Fibroblast of lung (primary cell): ENCODE data around the gene RASSF1. TPM values are rescaled to one million over a fixed set of nuclear protein-coding genes. Genes with fewer than 3 reads are reported as not detected.

Source experiments
- DNase-seq, 2 donors: peaks; one replicate each; pipeline versions ENCODE4 v3.0.0 to v3.0.0-alpha.2; 2010; ENCODE audit warnings: low read depth in 2 of 2
- H2AFZ ChIP-seq: 2 replicates; pipeline ENCODE4 v1.5.1; 2012; ENCODE audit warnings: low read length, control low read depth, inconsistent platforms
- H3K27ac ChIP-seq: 2 replicates; pipeline ENCODE4 v1.5.1; 2011; ENCODE audit warnings: low read length, control low read depth; ENCODE audit not compliant: insufficient read depth
- H3K27me3 ChIP-seq: 2 replicates; pipeline ENCODE4 v1.5.1; 2011; ENCODE audit warnings: mild to moderate bottlenecking, low read length; ENCODE audit not compliant: control insufficient read depth, insufficient read depth
- H3K36me3 ChIP-seq: 2 replicates; pipeline ENCODE4 v1.5.1; 2011; ENCODE audit warnings: low read length; ENCODE audit not compliant: control insufficient read depth, insufficient read depth
- H3K4me1 ChIP-seq: 2 replicates; pipeline ENCODE4 v1.5.1; 2011; ENCODE audit warnings: low read length; ENCODE audit not compliant: control insufficient read depth, insufficient read depth; ENCODE audit errors: extremely low read depth
- H3K4me2 ChIP-seq: 2 replicates; pipeline ENCODE4 v1.5.1; 2011; ENCODE audit warnings: low read length, control low read depth; ENCODE audit not compliant: insufficient read depth; ENCODE audit errors: extremely low read depth
- H3K4me3 ChIP-seq, 4 experiments: fragments of 200-600 bp in 1 of 4; sonication (generic) in 1 of 4; replicated peaks in 1 of 4; 2 replicates each; pipeline ENCODE4 v1.5.1; 2011 to 2016; ENCODE audit warnings: low read length in 4 of 4, low read depth in 3 of 4, mild to moderate bottlenecking in 3 of 4, control low read depth in 2 of 4, inconsistent platforms in 1 of 4, mixed read lengths in 1 of 4; ENCODE audit not compliant: insufficient read depth in 1 of 4; ENCODE audit errors: control extremely low read depth in 1 of 4
- H3K79me2 ChIP-seq: 2 replicates; pipeline ENCODE4 v1.5.1; 2012; ENCODE audit warnings: mild to moderate bottlenecking, low read length, inconsistent platforms; ENCODE audit not compliant: control insufficient read depth, insufficient read depth
- H3K9ac ChIP-seq: 2 replicates; pipeline ENCODE4 v1.5.1; 2011; ENCODE audit warnings: mild to moderate bottlenecking, low read length, control low read depth; ENCODE audit not compliant: insufficient read depth
- H3K9me3 ChIP-seq: 2 replicates; pipeline ENCODE4 v1.5.1; 2012; ENCODE audit warnings: low read depth, low read length; ENCODE audit not compliant: control insufficient read depth, insufficient read depth
- H4K20me1 ChIP-seq: 2 replicates; pipeline ENCODE4 v1.5.1; 2011; ENCODE audit warnings: low read length; ENCODE audit not compliant: control insufficient read depth, insufficient read depth; ENCODE audit errors: extremely low read depth
- CTCF ChIP-seq, 2 donors: IDR thresholded peaks in 1 of 2; conservative IDR thresholded peaks in 1 of 2; 1 replicate in 1 of 2; 2 replicates in 1 of 2; pipeline ENCODE4 v1.5.1; 2011 to 2012; ENCODE audit warnings: low read length in 2 of 2, control low read depth in 1 of 2, inconsistent platforms in 1 of 2, low read depth in 1 of 2, mild to moderate bottlenecking in 1 of 2
- EZH2 ChIP-seq: IDR thresholded peaks from 2 replicates; pipeline ENCODE4 v1.5.1; 2012; ENCODE audit warnings: low read length, control low read depth, mild to moderate bottlenecking; ENCODE audit errors: missing control alignments
- polyA plus RNA-seq, 2 donors: library from polyadenylated mRNA; depleted of rRNA in 1 of 2; stranded (reverse) in 1 of 2; unstranded in 1 of 2; fragments of >200 nt; gene quantifications; 2 replicates each; pipeline ENCODE4 v1.2.1, GENCODE V29; 2011 to 2012; ENCODE audit warnings: missing spikeins in 1 of 2
- total RNA-seq: library from RNA; depleted of rRNA; stranded (reverse); fragments of >200 nt; gene quantifications from 2 replicates; pipeline ENCODE4 v1.2.1, GENCODE V29; 2014

The RASSF1 gene
- total and polyA plus RNA-seq, 2 donors (not counting 1 experiment from before 2014, with no cell fraction given) = 32.4 to 41.7 TPM

- no peak overlapping the region for H3K9ac ChIP-seq
These were observed 43.3 kb downstream of the RASSF1 start for GRCh38 chr3:50297384-50297775.

GRCh38 chr3:50296721-50297383, 43.8 kb downstream of the RASSF1 start:
- no peak overlapping the region for H3K4me3 ChIP-seq
- DNase-seq = no peak
- H3K27me3 ChIP-seq = no peaks in the 10 kb centered on the region
- TF ChIP-seq CTCF (conservative IDR thresholded peaks at IDR 0.05 in 1 of 2, IDR thresholded peaks at IDR 0.05 in 1 of 2; ENCODE audit: low read depth in 1 of 2, low read length in 2 of 2) = no peak
- TF ChIP-seq EZH2 = no peak
- H3K9ac ChIP-seq = no peak overlapping the region
- peaks cover 2% of the 10 kb centered on the region for H3K36me3 ChIP-seq
- H3K4me1 ChIP-seq = peaks cover 20% of the 10 kb centered on the region
- H4K20me1 ChIP-seq = no peaks in the 10 kb centered on the region
- no peak overlapping the region for H3K4me2 ChIP-seq
- H3K27ac ChIP-seq = no peak overlapping the region
- H2AFZ ChIP-seq = no peak overlapping the region
- H3K9me3 ChIP-seq = no peaks in the 10 kb centered on the region
- peaks cover under 1% of the 10 kb centered on the region for H3K79me2 ChIP-seq

More at GRCh38 chr3:50297384-50297775, 43.3 kb downstream of the RASSF1 start:
- H3K36me3 ChIP-seq = peaks cover 2% of the 10 kb centered on the region
- H3K79me2 ChIP-seq = no peaks in the 10 kb centered on the region
- DNase-seq = no peak
- H3K27me3 ChIP-seq = no peaks in the 10 kb centered on the region
- H2AFZ ChIP-seq = no peak overlapping the region
- H3K27ac ChIP-seq = no peak overlapping the region
- no peaks in the 10 kb centered on the region for H4K20me1 ChIP-seq
- H3K4me2 ChIP-seq = no peak overlapping the region
- no peaks in the 10 kb centered on the region for H3K9me3 ChIP-seq
- peaks cover 20% of the 10 kb centered on the region for H3K4me1 ChIP-seq
- TF ChIP-seq EZH2 (no peak), CTCF (conservative IDR thresholded peaks at IDR 0.05 in 1 of 2, IDR thresholded peaks at IDR 0.05 in 1 of 2; ENCODE audit: low read depth in 1 of 2, low read length in 2 of 2) (no peak)
- H3K4me3 ChIP-seq = no peak overlapping the region

GRCh38 chr3:50295553-50296431, 44.8 kb downstream of the RASSF1 start:
- Histone ChIP-seq H3K9me3 (no peaks in the 10 kb centered on the region), H3K79me2 (peaks cover 11% of the 10 kb centered on the region), H4K20me1 (no peaks in the 10 kb centered on the region), H3K4me3 (no peak overlapping the region), H3K4me2 (no peak overlapping the region), H3K27me3 (no peaks in the 10 kb centered on the region), H3K9ac (no peak overlapping the region), H3K27ac (no peak overlapping the region), H3K4me1 (peaks cover 20% of the 10 kb centered on the region), H2AFZ (no peak overlapping the region), H3K36me3 (peaks cover 2% of the 10 kb centered on the region)
- no peak for TF ChIP-seq EZH2
- TF ChIP-seq CTCF (conservative IDR thresholded peaks at IDR 0.05 in 1 of 2, IDR thresholded peaks at IDR 0.05 in 1 of 2; ENCODE audit: low read depth in 1 of 2, low read length in 2 of 2) = no peak
- DNase-seq = no peak
